ENCODE data around the gene NTN1.

NTN1 gene

GRCh38 chr17:9238340-9239245 is 217.3 kb downstream of the NTN1 start:
- TF ChIP-seq CTCF (IDR thresholded peaks at IDR 0.05; ENCODE audit: borderline replicate concordance, insufficient read depth, low read depth, low read length): no peak
- no peak overlapping the region for H3K4me3 ChIP-seq (ENCODE audit: low read depth, low read length)

- H3K4me3 ChIP-seq (ENCODE audit: low read depth, low read length): peak overlapping the region; percentile 43
Observed at GRCh38 chr17:9239246-9239792, 218.0 kb downstream of the NTN1 start.

GRCh38 chr17:9239793-9240658 is 218.7 kb downstream of the NTN1 start:
- no peak for TF ChIP-seq CTCF (IDR thresholded peaks at IDR 0.05; ENCODE audit: borderline replicate concordance, insufficient read depth, low read depth, low read length)
- peak overlapping the region; percentile 44 for H3K4me3 ChIP-seq (ENCODE audit: low read depth, low read length)

More at GRCh38 chr17:9239246-9239792, 218.0 kb downstream of the NTN1 start:
- TF ChIP-seq CTCF (IDR thresholded peaks at IDR 0.05; ENCODE audit: borderline replicate concordance, insufficient read depth, low read depth, low read length): no peak

GRCh38 chr17:9240659-9241370 is 219.5 kb downstream of the NTN1 start:
- TF ChIP-seq CTCF (IDR thresholded peaks at IDR 0.05; ENCODE audit: borderline replicate concordance, insufficient read depth, low read depth, low read length): no peak
- H3K4me3 ChIP-seq (ENCODE audit: low read depth, low read length): no peak overlapping the region

GRCh38 chr17:9241371-9241712 is 220.0 kb downstream of the NTN1 start:
- no peak overlapping the region for H3K4me3 ChIP-seq (ENCODE audit: low read depth, low read length)
- TF ChIP-seq CTCF (IDR thresholded peaks at IDR 0.05; ENCODE audit: borderline replicate concordance, insufficient read depth, low read depth, low read length): no peak

- TF ChIP-seq CTCF (IDR thresholded peaks at IDR 0.05; ENCODE audit: borderline replicate concordance, insufficient read depth, low read depth, low read length): no peak
- H3K4me3 ChIP-seq (ENCODE audit: low read depth, low read length): no peak overlapping the region
Observed at GRCh38 chr17:9241774-9242496, 220.6 kb downstream of the NTN1 start.

Data from GM12875 (cell line).